H1 (cell line): ENCODE results near the gene PTPA. TPM values are rescaled to one million over a fixed set of nuclear protein-coding genes. Genes with fewer than 3 reads are reported as not detected.

Experiments used
- CTCF ChIA-PET: fragments of 300-600 bp; sonication (Branson Sonifier 250); formaldehyde crosslinking; loops from one replicate; lab custom pipeline; 2021; ENCODE audit not compliant: partially characterized antibody; lab: Charles Lee
- POLR2A ChIA-PET: fragments of 300-600 bp; sonication (Branson Sonifier 250); formaldehyde crosslinking; loops from one replicate; lab custom pipeline; 2021; ENCODE audit warnings: inconsistent platforms; ENCODE audit not compliant: partially characterized antibody; lab: Charles Lee
- DNase-seq, 2 experiments: peaks; one replicate each; pipeline versions ENCODE4 v3.0.0 to v3.0.0-alpha.2; 2010 to 2022; ENCODE audit warnings: low spot score in 2 of 2, low read depth in 1 of 2, mixed read lengths in 1 of 2
- FAIRE-seq: peaks from 2 replicates; lab custom pipeline; 2011; peaks lifted over from hg19 to GRCh38; lab: Jason Lieb, UNC
- H2AFZ ChIP-seq: 2 replicates; pipeline ENCODE4 v1.8.1; 2012; ENCODE audit warnings: low read length, inconsistent platforms
- H2AK5ac ChIP-seq: 2 replicates; pipeline ENCODE4 v1.6.1; 2013; ENCODE audit warnings: low read depth, low read length
- H2BK120ac ChIP-seq: replicated peaks from 2 replicates; pipeline ENCODE3; 2013; ENCODE audit warnings: low read depth, low read length, inconsistent platforms
- H2BK12ac ChIP-seq: 2 replicates; pipeline ENCODE4 v1.6.1; 2013; ENCODE audit warnings: low read depth, low read length
- H2BK15ac ChIP-seq: 2 replicates; pipeline ENCODE4 v1.6.1; 2013; ENCODE audit warnings: low read length
- H2BK20ac ChIP-seq: 2 replicates; pipeline ENCODE4 v1.6.1; 2013; ENCODE audit warnings: low read length
- H2BK5ac ChIP-seq: 2 replicates; pipeline ENCODE4 v1.6.1; 2013; ENCODE audit warnings: low read depth, low read length
- H3K14ac ChIP-seq: 2 replicates; pipeline ENCODE4 v1.6.1; 2013; ENCODE audit warnings: inconsistent platforms; ENCODE audit not compliant: insufficient read length
- H3K18ac ChIP-seq: 2 replicates; pipeline ENCODE4 v1.6.1; 2013; ENCODE audit warnings: low read length; ENCODE audit errors: extremely low read depth
- H3K23ac ChIP-seq: 2 replicates; pipeline ENCODE4 v1.6.1; 2013; ENCODE audit warnings: inconsistent platforms; ENCODE audit not compliant: insufficient read length
- H3K23me2 ChIP-seq: 2 replicates; pipeline ENCODE4 v1.6.1; 2013; ENCODE audit warnings: low read depth, low read length
- H3K27ac ChIP-seq: 2 replicates; pipeline ENCODE4 v1.6.1; 2011; ENCODE audit warnings: low read depth, low read length, inconsistent platforms
- H3K27me3 ChIP-seq, 4 experiments: replicated peaks in 1 of 4; 1 replicate in 1 of 4; 2 replicates in 3 of 4; pipeline versions ENCODE4 v1.6.1 to v1.8.1; 2011 to 2013; ENCODE audit warnings: low read length in 3 of 4, mild to moderate bottlenecking in 3 of 4, inconsistent platforms in 2 of 4, mixed read lengths in 2 of 4, moderate library complexity in 1 of 4; ENCODE audit not compliant: control insufficient read depth in 3 of 4, insufficient read depth in 3 of 4; ENCODE audit errors: extremely low read depth in 1 of 4
- H3K36me3 ChIP-seq, 4 experiments: 2 replicates each; pipeline versions ENCODE4 v1.6.1 to v1.8.1; 2011 to 2013; ENCODE audit warnings: mild to moderate bottlenecking in 4 of 4, low read length in 3 of 4, moderate library complexity in 2 of 4, control low read depth in 1 of 4, inconsistent platforms in 1 of 4; ENCODE audit not compliant: insufficient read depth in 4 of 4, control insufficient read depth in 2 of 4
- H3K4ac ChIP-seq: replicated peaks from 2 replicates; pipeline ENCODE3; 2013; ENCODE audit warnings: low read length, low read depth, mixed read lengths, inconsistent platforms; ENCODE audit not compliant: insufficient read length
- H3K4me1 ChIP-seq, 4 experiments: replicated peaks in 1 of 4; 1 replicate in 1 of 4; 2 replicates in 3 of 4; pipeline versions ENCODE4 v1.6.1 to v1.8.1; 2011 to 2013; ENCODE audit warnings: low read length in 3 of 4, inconsistent platforms in 2 of 4, mixed read lengths in 1 of 4; ENCODE audit not compliant: insufficient read depth in 4 of 4, control insufficient read depth in 3 of 4
- H3K4me2 ChIP-seq, 2 experiments: 2 replicates each; pipeline versions ENCODE4 v1.6.1 to v1.8.1; 2011 to 2013; ENCODE audit warnings: low read depth in 2 of 2, low read length in 2 of 2, control low read depth in 1 of 2, inconsistent platforms in 1 of 2, mild to moderate bottlenecking in 1 of 2; ENCODE audit not compliant: insufficient read depth in 1 of 2
- H3K4me3 ChIP-seq, 4 experiments: fragments of 200-600, 300-600 bp in 1 of 4; sonication (generic), shearing (Covaris generic), sonication (Bioruptor Twin) in 1 of 4; 2 replicates each; pipeline versions ENCODE4 v1.5.1 to v1.8.1; 2011 to 2016; ENCODE audit warnings: low read length in 4 of 4, low read depth in 3 of 4, control low read depth in 2 of 4, inconsistent platforms in 2 of 4, mild to moderate bottlenecking in 2 of 4, mixed read lengths in 1 of 4, moderate library complexity in 1 of 4; ENCODE audit not compliant: insufficient read depth in 2 of 4; ENCODE audit errors: extremely low read depth in 1 of 4
- H3K56ac ChIP-seq: replicated peaks from 2 replicates; pipeline ENCODE3; 2013; ENCODE audit warnings: low read depth, mild to moderate bottlenecking, mixed read lengths, low read length, inconsistent platforms; ENCODE audit not compliant: insufficient read length
- H3K79me1 ChIP-seq: 2 replicates; pipeline ENCODE4 v1.6.1; 2013; ENCODE audit warnings: low read depth, low read length, control low read depth
- H3K79me2 ChIP-seq, 2 experiments: 2 replicates each; pipeline versions ENCODE4 v1.6.1 to v1.8.1; 2012 to 2013; ENCODE audit warnings: low read length in 2 of 2, mild to moderate bottlenecking in 2 of 2, inconsistent platforms in 1 of 2; ENCODE audit not compliant: insufficient read depth in 2 of 2, control insufficient read depth in 1 of 2
- H3K9ac ChIP-seq, 4 experiments: replicated peaks in 1 of 4; 1 replicate in 1 of 4; 2 replicates in 3 of 4; pipeline versions ENCODE4 v1.6.1 to v1.8.1; 2011 to 2013; ENCODE audit warnings: low read depth in 3 of 4, low read length in 3 of 4, control low read depth in 2 of 4, mild to moderate bottlenecking in 2 of 4, moderate library complexity in 2 of 4, inconsistent platforms in 1 of 4; ENCODE audit errors: extremely low read depth in 1 of 4
- H3K9me3 ChIP-seq, 2 experiments: 2 replicates each; pipeline versions ENCODE4 v1.6.1 to v1.8.1; 2012 to 2013; ENCODE audit warnings: mild to moderate bottlenecking in 2 of 2, moderate library complexity in 2 of 2, control low read depth in 1 of 2, inconsistent platforms in 1 of 2, low read depth in 1 of 2, low read length in 1 of 2, mixed read lengths in 1 of 2; ENCODE audit not compliant: insufficient read depth in 2 of 2
- H4K20me1 ChIP-seq, 2 experiments: replicated peaks in 1 of 2; 2 replicates each; pipeline versions ENCODE3 to v1.8.1; 2011 to 2013; ENCODE audit warnings: inconsistent platforms in 2 of 2, low read length in 2 of 2, mild to moderate bottlenecking in 1 of 2; ENCODE audit not compliant: insufficient read depth in 2 of 2, control insufficient read depth in 1 of 2
- H4K5ac ChIP-seq: 2 replicates; pipeline ENCODE4 v1.6.1; 2013; ENCODE audit warnings: low read length, low read depth, mixed read lengths, inconsistent platforms; ENCODE audit not compliant: insufficient read length
- H4K8ac ChIP-seq: 2 replicates; pipeline ENCODE4 v1.8.0; 2013; ENCODE audit warnings: mild to moderate bottlenecking, moderate library complexity, low read length, inconsistent platforms; ENCODE audit not compliant: insufficient read depth; ENCODE audit errors: extremely low read depth
- H4K91ac ChIP-seq: replicated peaks from 2 replicates; pipeline ENCODE3; 2013; ENCODE audit warnings: low read length, mixed read lengths, inconsistent platforms; ENCODE audit not compliant: insufficient read length
- CHD2 ChIP-seq: IDR thresholded peaks from 2 replicates; pipeline ENCODE4 v1.6.1; 2012; ENCODE audit warnings: low read length, improper control_type of control experiment
- CTBP2 ChIP-seq: IDR thresholded peaks from 2 replicates; pipeline ENCODE4 v1.7.0; 2011; ENCODE audit warnings: borderline replicate concordance, mild to moderate bottlenecking, moderate library complexity, mixed read lengths, low read length; ENCODE audit not compliant: insufficient read depth, insufficient read length
- KDM5A ChIP-seq: fragments of 200-600 bp; IDR thresholded peaks from 2 replicates; pipeline ENCODE4 v1.7.1; 2012; ENCODE audit warnings: mild to moderate bottlenecking, low read length, inconsistent platforms, mixed read lengths
- NRF1 ChIP-seq: IDR thresholded peaks from 2 replicates; pipeline ENCODE4 v1.6.1; 2011; ENCODE audit warnings: mild to moderate bottlenecking, low read depth, low read length, improper control_type of control experiment
- PHF8 ChIP-seq: fragments of 200-600 bp; sonication (generic); conservative IDR thresholded peaks from 2 replicates; pipeline ENCODE4 v1.7.1; 2012; ENCODE audit warnings: low read depth, mild to moderate bottlenecking, inconsistent platforms, low read length, moderate library complexity
- RAD21 ChIP-seq, 2 experiments: IDR thresholded peaks in 1 of 2; conservative IDR thresholded peaks in 1 of 2; 2 replicates each; pipeline ENCODE4 v1.6.1; 2011; ENCODE audit warnings: low read depth in 2 of 2, low read length in 2 of 2, improper control_type of control experiment in 1 of 2, inconsistent platforms in 1 of 2, mild to moderate bottlenecking in 1 of 2, moderate library complexity in 1 of 2
- RFX5 ChIP-seq: IDR thresholded peaks from 2 replicates; pipeline ENCODE4 v1.6.1; 2011; ENCODE audit warnings: low read depth, low read length, improper control_type of control experiment, borderline replicate concordance
- RXRA ChIP-seq: IDR thresholded peaks from 2 replicates; pipeline ENCODE4 v1.6.1; 2011; ENCODE audit warnings: low read depth, mild to moderate bottlenecking, low read length, moderate library complexity; ENCODE audit not compliant: insufficient read depth
- SP4 ChIP-seq: IDR thresholded peaks from 2 replicates; pipeline ENCODE4 v1.6.1; 2012; ENCODE audit warnings: low read length, inconsistent platforms
- SRF ChIP-seq: IDR thresholded peaks from 2 replicates; pipeline ENCODE4 v1.6.1; 2011; ENCODE audit warnings: mild to moderate bottlenecking, low read depth, low read length, moderate library complexity
- TBP ChIP-seq: IDR thresholded peaks from 2 replicates; pipeline ENCODE4 v1.6.1; 2011; ENCODE audit warnings: low read depth, low read length, improper control_type of control experiment
- YY1 ChIP-seq: IDR thresholded peaks from 2 replicates; pipeline ENCODE4 v1.6.1; 2011; ENCODE audit warnings: low read depth, mild to moderate bottlenecking, low read length
- WGBS, 2 experiments: shearing (Covaris generic) in 1 of 2; methylation state at CpG; one replicate each; pipeline versions ENCODE4 v1.1.6 to v1.1.7; 2013 to 2015; ENCODE audit warnings: low lambda C conversion rate in 2 of 2, mixed read lengths in 2 of 2, inconsistent platforms in 1 of 2, low coverage in 1 of 2, missing lambda C conversion rate in 1 of 2; ENCODE audit not compliant: insufficient replicate concordance in 2 of 2, insufficient coverage in 1 of 2, insufficient read length in 1 of 2; ENCODE audit errors: extremely low coverage in 1 of 2, missing lambda C conversion rate in 1 of 2; 5-methylcytosine and 5-hydroxymethylcytosine counted together
- polyA plus RNA-seq, 7 experiments: library from polyadenylated mRNA; depleted of rRNA in 3 of 7; stranded (reverse) in 5 of 7; unstranded in 2 of 7; fragments of >200 nt in 5 of 7; fragments of 200-250 nt in 2 of 7; gene quantifications; 1 replicate in 5 of 7; 2 replicates in 1 of 7; 4 replicates in 1 of 7; pipeline versions ENCODE4 v1.2.1 to v1.2.3, GENCODE V29; 2011 to 2013; ENCODE audit warnings: missing spikeins in 2 of 7, mixed read lengths in 2 of 7
- total RNA-seq: library from RNA; stranded (reverse); fragmentation: NEBNext Ultra II Directional; extraction: Animal tissue kit (Norgen Biotek cat#: 25700); gene quantifications from 2 replicates; pipeline ENCODE4 v1.2.1, GENCODE V29; 2021

PTPA gene
- total and polyA plus RNA-seq, 2 of the 8 experiments (the other 6 are each of a cell fraction or from before 2014, with no cell fraction given), result 114 to 145 TPM

GRCh38 chr9:129170229-129170628 is 59.0 kb downstream of the PTPA start:
- Histone ChIP-seq H3K4me3 (no peak overlapping the region), H4K91ac (no peak overlapping the region)
- CTCF ChIA-PET, result interaction anchor here (0.6 to 27.8 kb wide), 5 partner anchors 13 to 454 kb away, joined by 3 to 831 read pairs (median 55); partner anchors contain the start of genes C9orf50 and NTMT1
- TF ChIP-seq SP4, result no peak
- TF ChIP-seq CHD2, result no peak
- no peak for TF ChIP-seq CTBP2
- TF ChIP-seq RAD21 (IDR thresholded peaks at IDR 0.05 in 1 of 2, conservative IDR thresholded peaks at IDR 0.05 in 1 of 2; ENCODE audit: low read depth in 2 of 2, low read length in 2 of 2), result no peak
- no peak for TF ChIP-seq YY1
- no peak for TF ChIP-seq NRF1
- TF ChIP-seq PHF8, result no peak
- TF ChIP-seq KDM5A, result no peak
- no peak for TF ChIP-seq RFX5
- no peak for TF ChIP-seq TBP
- no peak for TF ChIP-seq RXRA
- TF ChIP-seq SRF, result no peak
- TF ChIP-seq, all 59 proteins: peak for 0
- Histone ChIP-seq H3K9ac (no peak overlapping the region), H3K4me2 (no peak overlapping the region), H2BK120ac (no peak overlapping the region), H3K23ac (no peak overlapping the region), H2AK5ac (no peak overlapping the region), H2BK5ac (no peak overlapping the region), H3K56ac (no peak overlapping the region), H2BK15ac (no peak overlapping the region), H3K79me1 (no peaks in the 10 kb centered on the region), H3K79me2 (no peaks in the 10 kb centered on the region), H3K4me1 (peaks cover 8 to 30% (median 18%) of the 10 kb centered on the region in 4 experiments), H3K18ac (no peak overlapping the region), H4K8ac (no peak overlapping the region), H4K20me1 (peaks cover 0 to 4% of the 10 kb centered on the region in 2 experiments), H3K14ac (no peak overlapping the region), H2BK12ac (peak overlapping the region; percentile 75; the same call in 1 of the 2 replicates), H2AFZ (no peak overlapping the region), H3K9me3 (no peaks in the 10 kb centered on the region), H3K27me3 (peaks cover 5 to 27% (median 20%) of the 10 kb centered on the region in 4 experiments), H4K5ac (no peak overlapping the region), H3K27ac (no peak overlapping the region), H3K23me2 (peaks cover 11% of the 10 kb centered on the region), H3K36me3 (no peaks in the 10 kb centered on the region), H2BK20ac (no peak overlapping the region), H3K4ac (no peak overlapping the region)
- 76% methylated on average over 6 of the region's 6 CpGs; no CpG with 5 or more reads in 1 of the 2 experiments for WGBS, 2 experiments
- DNase-seq (no peak), FAIRE-seq (no peak)
- POLR2A ChIA-PET, result interaction anchor here (0.7 to 1.7 kb wide), 4 partner anchors 9 to 439 kb away, joined by 3 to 5 read pairs (median 3); no protein-coding TSS in a partner anchor
